Left lung (tissue), 10 donors: ENCODE data around the gene RTEL1. TPM values are rescaled to one million over a fixed set of nuclear protein-coding genes. Genes with fewer than 3 reads are reported as not detected.
A peak's percentile ranks its signal among the peaks of the same experiment; 100 is the strongest.

ENCODE experiments used
- ATAC-seq: fragments of 200-7000 bp; cut with Tn5 transposase; one replicate; pipeline ENCODE4 v1.9.1; 2020; ENCODE audit warnings: moderate library complexity
- DNase-seq, 4 donors: peaks; one replicate each; pipeline ENCODE4 v3.0.0-alpha.2; 2013 to 2020
- H3K27ac ChIP-seq, 2 donors: fragments of 200-600 bp; sonication (generic) in 1 of 2; one replicate each; pipeline versions ENCODE4 v1.5.0 to v1.8.0; 2020 to 2021
- H3K27me3 ChIP-seq, 2 donors: fragments of 200-600 bp; sonication (generic) in 1 of 2; one replicate each; pipeline versions ENCODE4 v1.5.0 to v1.8.0; 2020 to 2021
- H3K36me3 ChIP-seq, 2 donors: fragments of 200-600 bp; sonication (generic) in 1 of 2; one replicate each; pipeline versions ENCODE4 v1.5.0 to v1.8.0; 2020 to 2021
- H3K4me1 ChIP-seq, 2 donors: fragments of 200-600 bp; one replicate each; pipeline ENCODE4 v1.8.0; 2021
- H3K4me3 ChIP-seq, 2 donors: fragments of 200-600 bp; sonication (generic) in 1 of 2; one replicate each; pipeline versions ENCODE4 v1.5.0 to v1.8.0; 2020 to 2021; ENCODE audit warnings: mild to moderate bottlenecking in 1 of 2
- H3K9me3 ChIP-seq, 2 donors: fragments of 200-600 bp; sonication (generic) in 1 of 2; one replicate each; pipeline versions ENCODE4 v1.5.0 to v1.8.0; 2020 to 2021
- intact Hi-C, 2 donors: fragments of 100-400 bp; cut with DNase I; formaldehyde crosslinking; loops; one replicate each; pipeline versions ENCODE4 v1.11.2 to v1.14.2; 2022
- polyA plus RNA-seq, 6 donors: library from polyadenylated mRNA; unstranded; fragments of 120-200 nt; gene quantifications; one replicate each; pipeline ENCODE4 v1.2.1, GENCODE V29; 2013; ENCODE audit not compliant: insufficient read length in 6 of 6
- total RNA-seq, 2 donors: library from RNA; stranded (reverse); fragmentation: NEBNext Ultra II Directional; extraction: Animal tissue kit (Norgen Biotek cat#: 25700); gene quantifications; one replicate each; pipeline ENCODE4 v1.2.1, GENCODE V29; 2021
- TF ChIP-seq, protein P1 (sequence below), 2 donors: fragments of 200-600 bp; sonication (generic) in 1 of 2; IDR thresholded peaks; one replicate each; pipeline versions ENCODE4 v1.5.0 to v1.8.0; 2021; ENCODE audit warnings: antibody characterized with exemption in 2 of 2
- donor health status: DM: no; HTN: yes; CAD: no.
- donor health status: DM: no; HTN: no; CAD: no.

The RTEL1 gene
- total and polyA plus RNA-seq, 8 donors, result 19.6 to 38.8 (median 22.4) TPM

DNA sequence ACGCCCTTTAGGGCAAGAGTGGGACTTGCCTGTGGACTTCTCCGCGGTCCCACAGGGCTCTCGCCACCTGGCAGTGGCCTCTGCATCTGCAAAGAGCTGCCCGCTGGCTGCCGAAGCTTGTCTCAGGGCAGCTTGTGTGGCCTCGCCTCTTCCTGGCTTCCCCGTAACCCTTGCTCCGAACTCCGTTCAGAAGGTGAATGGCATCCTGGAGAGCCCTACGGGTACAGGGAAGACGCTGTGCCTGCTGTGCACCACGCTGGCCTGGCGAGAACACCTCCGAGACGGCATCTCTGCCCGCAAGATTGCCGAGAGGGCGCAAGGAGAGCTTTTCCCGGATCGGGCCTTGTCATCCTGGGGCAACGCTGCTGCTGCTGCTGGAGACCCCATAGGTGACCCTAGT is 3.0 kb downstream of the RTEL1 start:
- Histone ChIP-seq H3K9me3 (no peaks in the 10 kb centered on the region), H3K4me3 (no peak overlapping the region), H3K36me3 (peaks cover 0 to 54% of the 10 kb centered on the region in 2 donors), H3K4me1 (peaks cover 13 to 24% of the 10 kb centered on the region in 2 donors), H3K27ac (no peak overlapping the region), H3K27me3 (no peaks in the 10 kb centered on the region)
- DNase-seq, result peak in 1 of 4 donors; percentile 61
- intact Hi-C loops, result no loop called here
- TF ChIP-seq, protein P1, sequence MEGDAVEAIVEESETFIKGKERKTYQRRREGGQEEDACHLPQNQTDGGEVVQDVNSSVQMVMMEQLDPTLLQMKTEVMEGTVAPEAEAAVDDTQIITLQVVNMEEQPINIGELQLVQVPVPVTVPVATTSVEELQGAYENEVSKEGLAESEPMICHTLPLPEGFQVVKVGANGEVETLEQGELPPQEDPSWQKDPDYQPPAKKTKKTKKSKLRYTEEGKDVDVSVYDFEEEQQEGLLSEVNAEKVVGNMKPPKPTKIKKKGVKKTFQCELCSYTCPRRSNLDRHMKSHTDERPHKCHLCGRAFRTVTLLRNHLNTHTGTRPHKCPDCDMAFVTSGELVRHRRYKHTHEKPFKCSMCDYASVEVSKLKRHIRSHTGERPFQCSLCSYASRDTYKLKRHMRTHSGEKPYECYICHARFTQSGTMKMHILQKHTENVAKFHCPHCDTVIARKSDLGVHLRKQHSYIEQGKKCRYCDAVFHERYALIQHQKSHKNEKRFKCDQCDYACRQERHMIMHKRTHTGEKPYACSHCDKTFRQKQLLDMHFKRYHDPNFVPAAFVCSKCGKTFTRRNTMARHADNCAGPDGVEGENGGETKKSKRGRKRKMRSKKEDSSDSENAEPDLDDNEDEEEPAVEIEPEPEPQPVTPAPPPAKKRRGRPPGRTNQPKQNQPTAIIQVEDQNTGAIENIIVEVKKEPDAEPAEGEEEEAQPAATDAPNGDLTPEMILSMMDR (IDR thresholded peaks at IDR 0.05), result no peak
- no peak for ATAC-seq

DNA sequence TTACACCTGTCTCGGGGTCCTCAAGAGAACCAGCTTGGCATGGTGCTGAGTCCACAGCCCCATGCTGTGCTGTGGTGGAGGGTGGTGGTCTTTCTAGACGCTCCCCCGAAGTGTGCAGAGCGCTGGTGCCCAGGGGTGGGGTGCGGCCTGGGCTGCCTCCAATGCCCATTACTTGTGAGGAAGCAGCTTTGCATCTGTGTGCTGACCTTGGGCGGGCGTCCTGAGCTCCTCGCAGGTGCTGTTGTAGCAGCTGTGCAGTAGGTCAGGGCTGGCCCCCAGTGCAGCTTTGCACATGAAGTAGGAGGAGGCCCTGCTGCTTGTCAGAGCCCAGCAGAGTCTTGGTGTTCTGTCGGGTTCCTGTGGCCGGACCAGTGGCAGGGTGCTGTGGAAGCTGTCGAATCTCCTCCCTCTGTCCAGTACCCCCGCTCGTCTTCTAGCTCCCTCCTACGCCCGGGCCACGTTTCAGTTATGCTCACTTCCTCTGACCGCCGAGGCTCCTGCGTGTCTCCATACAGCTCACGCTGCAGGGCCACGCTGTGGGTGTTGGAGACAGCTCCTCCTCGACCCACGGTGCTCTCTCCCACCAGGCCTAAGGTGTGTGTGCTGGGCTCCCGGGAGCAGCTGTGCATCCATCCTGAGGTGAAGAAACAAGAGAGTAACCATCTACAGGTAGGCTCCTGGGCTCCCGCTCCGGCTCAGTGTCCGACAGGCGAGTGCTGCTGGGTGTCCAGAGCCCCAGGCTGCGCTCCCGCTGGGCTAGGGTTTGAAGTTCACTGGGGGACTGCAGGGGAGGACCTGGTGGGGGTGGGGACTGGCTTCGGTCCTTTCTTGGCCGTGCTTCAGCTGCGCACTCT is 4.1 kb downstream of the RTEL1 start:
- no peaks in the 10 kb centered on the region for H3K27me3 ChIP-seq
- peaks cover 0 to 63% of the 10 kb centered on the region in 2 donors for H3K36me3 ChIP-seq
- DNase-seq, result peak in 1 of 4 donors; percentile 73
- H3K4me1 ChIP-seq, result peaks cover 13 to 24% of the 10 kb centered on the region in 2 donors
- H3K9me3 ChIP-seq, result no peaks in the 10 kb centered on the region
- H3K27ac ChIP-seq, result no peak overlapping the region
- intact Hi-C loops, result no loop called here
- TF ChIP-seq, protein P1 (IDR thresholded peaks at IDR 0.05), result no peak
- H3K4me3 ChIP-seq, result no peak overlapping the region
- ATAC-seq, result no peak

DNA sequence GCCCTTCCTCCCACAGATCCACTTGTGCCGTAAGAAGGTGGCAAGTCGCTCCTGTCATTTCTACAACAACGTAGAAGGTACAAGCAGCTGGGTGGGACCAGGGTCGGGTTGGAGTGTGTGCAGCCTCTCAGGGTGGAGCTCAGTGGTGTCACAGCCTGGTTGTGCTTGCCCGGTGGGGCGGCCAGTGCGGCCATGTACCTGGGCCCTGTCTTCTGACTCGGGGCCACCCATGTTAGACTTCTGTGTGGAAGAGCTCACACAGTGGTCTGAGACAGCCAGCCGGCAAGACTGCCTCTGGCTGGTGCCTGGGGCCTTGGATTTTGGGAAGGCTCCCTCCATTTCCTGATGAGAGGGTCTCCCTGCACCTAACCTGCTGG is 4.7 kb downstream of the RTEL1 start:
- Histone ChIP-seq H3K9me3 (no peaks in the 10 kb centered on the region), H3K27me3 (no peaks in the 10 kb centered on the region), H3K36me3 (peaks cover 0 to 69% of the 10 kb centered on the region in 2 donors), H3K4me3 (no peak overlapping the region), H3K27ac (no peak overlapping the region), H3K4me1 (peaks cover 9 to 18% of the 10 kb centered on the region in 2 donors)
- ATAC-seq (no peak), DNase-seq (peak in 1 of 4 donors; percentile 64)
- TF ChIP-seq, protein P1 (IDR thresholded peaks at IDR 0.05), result no peak
- intact Hi-C loops, result no loop called here

DNA sequence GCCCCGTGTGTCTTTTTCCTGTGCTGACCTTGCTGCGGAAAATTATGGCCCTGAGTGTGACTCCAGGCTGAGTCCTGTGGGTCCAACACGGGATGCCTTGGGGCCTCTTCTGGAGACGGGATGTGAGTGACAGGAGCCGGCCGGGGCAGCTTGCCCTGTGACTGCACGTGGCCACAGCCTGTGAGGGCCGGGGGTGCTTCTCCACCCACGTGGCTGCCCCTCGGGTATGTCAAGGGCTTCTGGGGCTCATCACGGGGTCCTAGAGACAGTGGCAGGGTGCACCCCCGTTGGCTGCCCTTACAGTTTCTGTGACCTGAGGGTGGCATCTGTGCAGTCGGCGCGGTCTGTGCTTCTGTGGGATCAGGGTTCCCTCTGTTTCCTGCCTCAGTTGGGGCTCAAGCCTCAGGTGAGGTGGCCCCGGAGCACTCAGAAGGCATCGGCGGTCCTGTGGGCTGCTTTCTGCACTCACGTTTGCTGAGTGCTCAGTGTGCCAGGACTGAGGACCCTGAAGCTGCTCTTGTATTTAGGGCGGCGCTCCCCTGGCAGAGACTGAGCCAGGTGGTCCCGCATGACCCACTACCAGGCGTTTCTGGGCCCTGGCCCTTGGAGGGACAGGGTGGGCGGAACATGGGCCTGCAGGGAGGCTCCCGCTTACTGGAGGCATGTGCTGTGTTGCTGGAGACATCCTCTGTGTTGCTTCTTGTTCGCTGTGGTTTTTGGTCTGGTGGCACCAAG is 5.4 kb downstream of the RTEL1 start:
- peaks cover 0 to 76% of the 10 kb centered on the region in 2 donors for H3K36me3 ChIP-seq
- peak in 1 of 4 donors; percentile 55 for DNase-seq
- intact Hi-C loops, result no loop called here

More for the DNA sequence above, 5.4 kb downstream of the RTEL1 start:
- Histone ChIP-seq H3K27me3 (no peaks in the 10 kb centered on the region), H3K27ac (no peak overlapping the region), H3K4me3 (no peak overlapping the region), H3K4me1 (peaks cover 7 to 15% of the 10 kb centered on the region in 2 donors), H3K9me3 (no peaks in the 10 kb centered on the region)
- TF ChIP-seq, protein P1 (IDR thresholded peaks at IDR 0.05), result no peak
- no peak for ATAC-seq
